ENCODE data around the gene LURAP1L. TPM values are rescaled to one million over a fixed set of nuclear protein-coding genes. Genes with fewer than 3 reads are reported as not detected.
A peak's percentile ranks its signal among the peaks of the same experiment; 100 is the strongest.

LURAP1L gene
- total RNA-seq, 6 donors from 2014 or later, result 25.4 to 59.7 (median 33.6) TPM

- H3K9me3 ChIP-seq, result no peaks in the 10 kb centered on the region
- ATAC-seq (ENCODE audit: low FRiP score in 2 of 2), result peak; percentile 31 to 63
- H3K27ac ChIP-seq, result peak overlapping the region in 2 of 4 donors; percentile 7 to 57
- DNase-seq, result peak in 1 of 2 donors; percentile 71
- WGBS, 2 donors, result 31 to 46% methylated on average over 1 of the region's 1 CpG
- no peak overlapping the region for H3K4me3 ChIP-seq
- H3K36me3 ChIP-seq, result no peaks in the 10 kb centered on the region
- peaks cover 0 to 14% (median 5%) of the 10 kb centered on the region in 4 donors for H3K4me1 ChIP-seq
- no peak for TF ChIP-seq CTCF (IDR thresholded peaks at IDR 0.05)
- peak in 1 of 4 donors; percentile 64 for TF ChIP-seq EP300 (IDR thresholded peaks at IDR 0.05)
- no peaks in the 10 kb centered on the region for H3K27me3 ChIP-seq
These were observed 8.5 kb upstream of the LURAP1L start for GRCh38 chr9:12766357-12766756.

- Histone ChIP-seq H3K27ac (no peak overlapping the region), H3K4me3 (no peak overlapping the region), H3K36me3 (no peaks in the 10 kb centered on the region), H3K4me1 (peaks cover 6 to 18% (median 10%) of the 10 kb centered on the region in 4 donors), H3K27me3 (no peaks in the 10 kb centered on the region), H3K9me3 (no peaks in the 10 kb centered on the region)
- TF ChIP-seq POLR2AphosphoS5 (IDR thresholded peaks at IDR 0.05) (no peak), POLR2A (IDR thresholded peaks at IDR 0.05) (no peak), EP300 (IDR thresholded peaks at IDR 0.05) (no peak), CTCF (IDR thresholded peaks at IDR 0.05) (no peak)
- ATAC-seq (ENCODE audit: low FRiP score in 2 of 2) (no peak), DNase-seq (no peak)
- 74 to 90% methylated on average over 4 of the region's 4 CpGs for WGBS, 2 donors
These were observed 4.6 kb upstream of the LURAP1L start for GRCh38 chr9:12770261-12770660.

- no peak overlapping the region for H3K4me3 ChIP-seq
- no peak overlapping the region for H3K27ac ChIP-seq
- peaks cover 0 to 9% (median 6%) of the 10 kb centered on the region in 4 donors for H3K4me1 ChIP-seq
- no peaks in the 10 kb centered on the region for H3K27me3 ChIP-seq
- ATAC-seq (ENCODE audit: low FRiP score in 2 of 2), result no peak
- 41 to 43% methylated on average over 3 of the region's 3 CpGs for WGBS, 2 donors
- H3K9me3 ChIP-seq, result no peaks in the 10 kb centered on the region
- DNase-seq, result no peak
- H3K36me3 ChIP-seq, result no peaks in the 10 kb centered on the region
- TF ChIP-seq EP300 (IDR thresholded peaks at IDR 0.05) (no peak), POLR2AphosphoS5 (IDR thresholded peaks at IDR 0.05) (peak in 1 of 2 donors; percentile 56)
These were observed 2.9 kb upstream of the LURAP1L start for GRCh38 chr9:12771891-12772290.

GRCh38 chr9:12773562-12773961 lies 1.3 kb upstream of the LURAP1L start:
- DNase-seq (no peak), ATAC-seq (ENCODE audit: low FRiP score in 2 of 2) (no peak)
- peaks cover 0 to 9% (median 5%) of the 10 kb centered on the region in 4 donors for H3K4me1 ChIP-seq
- H3K27ac ChIP-seq, result no peak overlapping the region
- H3K9me3 ChIP-seq, result no peaks in the 10 kb centered on the region
- H3K4me3 ChIP-seq, result no peak overlapping the region
- no peaks in the 10 kb centered on the region for H3K27me3 ChIP-seq
- no peaks in the 10 kb centered on the region for H3K36me3 ChIP-seq
- no peak for TF ChIP-seq POLR2AphosphoS5 (IDR thresholded peaks at IDR 0.05)
- no peak for TF ChIP-seq EP300 (IDR thresholded peaks at IDR 0.05)
- TF ChIP-seq POLR2A (IDR thresholded peaks at IDR 0.05), result no peak
- no peak for TF ChIP-seq CTCF (IDR thresholded peaks at IDR 0.05)
- 62 to 74% methylated on average over 2 of the region's 2 CpGs for WGBS, 2 donors

- Histone ChIP-seq H3K4me1 (peaks cover 0 to 9% (median 5%) of the 10 kb centered on the region in 4 donors), H3K4me3 (peak overlapping the region; percentile 63 to 85 (median 64)), H3K27me3 (no peaks in the 10 kb centered on the region), H3K9me3 (no peaks in the 10 kb centered on the region), H3K27ac (peak overlapping the region; percentile 89 to 94 (median 92)), H3K36me3 (no peaks in the 10 kb centered on the region)
- WGBS, 2 donors, result 0 to 7% methylated on average over 5 to 42 of the region's 50 CpGs
- peak; percentile 92 to 93 for ATAC-seq (ENCODE audit: low FRiP score in 2 of 2)
- TF ChIP-seq CTCF (IDR thresholded peaks at IDR 0.05), result peak in 5 of 6 experiments; percentile 8 to 65 (median 44)
- TF ChIP-seq EP300 (IDR thresholded peaks at IDR 0.05), result peak in 1 of 4 donors; percentile 31
- peak in 3 of 4 donors; percentile 27 to 62 (median 39) for TF ChIP-seq POLR2A (IDR thresholded peaks at IDR 0.05)
- TF ChIP-seq POLR2AphosphoS5 (IDR thresholded peaks at IDR 0.05), result peak in 1 of 2 donors; percentile 67
- DNase-seq, result peak; percentile 86 to 90
These were observed 1.1 kb downstream of the LURAP1L start for GRCh38 chr9:12775679-12776512.

Measured in upper lobe of left lung (tissue), 6 donors.